Testis (tissue), 3 donors: ENCODE results near the gene ERAP2. TPM values are rescaled to one million over a fixed set of nuclear protein-coding genes. Genes with fewer than 3 reads are reported as not detected.

ENCODE experiments used
- DNase-seq: peaks from one replicate; pipeline ENCODE4 v3.0.0-alpha.2; 2019
- H3K27ac ChIP-seq, 2 donors: fragments of 200-600 bp; sonication (generic); one replicate each; pipeline ENCODE4 v1.5.1; 2019
- H3K27me3 ChIP-seq: fragments of 200-600 bp; sonication (generic); one replicate; pipeline ENCODE4 v1.5.1; 2019
- H3K36me3 ChIP-seq: fragments of 200-600 bp; sonication (generic); one replicate; pipeline ENCODE4 v1.5.1; 2017; ENCODE audit warnings: low read depth; ENCODE audit errors: missing control alignments
- H3K4me1 ChIP-seq: fragments of 200-600 bp; sonication (generic); one replicate; pipeline ENCODE4 v1.5.1; 2019
- H3K4me3 ChIP-seq, 2 donors: fragments of 200-600 bp; sonication (generic); one replicate each; pipeline ENCODE4 v1.5.1; 2017 to 2019
- H3K9me3 ChIP-seq: fragments of 200-600 bp; sonication (generic); one replicate; pipeline ENCODE4 v1.5.1; 2017
- POLR2A ChIP-seq: fragments of 450-650 bp; IDR thresholded peaks from one replicate; pipeline ENCODE4 v1.6.1; 2017; ENCODE audit warnings: antibody characterized with exemption, mild to moderate bottlenecking, moderate library complexity
- WGBS, 2 donors: methylation state at CpG; one replicate each; pipeline ENCODE4 v1.1.5; 2018; 5-methylcytosine and 5-hydroxymethylcytosine counted together
- intact Hi-C: fragments of 100-400 bp; cut with DNase I; formaldehyde crosslinking; loops from one replicate; pipeline ENCODE4 v1.15.1; 2023; ENCODE audit warnings: low total_unique reads
- polyA plus RNA-seq: library from polyadenylated mRNA; stranded (reverse); fragments of 350-450 nt; fragmentation: Illumina TruSeq; extraction: RNeasy Lipid Tissue Mini Kit (QIAGEN cat#74804); gene quantifications from one replicate; pipeline ENCODE4 v1.2.3, GENCODE V29; 2014; ENCODE audit warnings: low read depth, low replicate concordance; ENCODE audit not compliant: insufficient read depth
- total RNA-seq, 2 donors: library from RNA; depleted of rRNA; stranded (reverse); fragments of >200 nt; gene quantifications; one replicate each; pipeline ENCODE4 v1.2.3, GENCODE V29; 2016
- TF ChIP-seq, protein P1 (sequence below), 3 experiments: fragments of 450-650 bp in 2 of 3; fragments of 200-600 bp in 1 of 3; sonication (generic) in 1 of 3; IDR thresholded peaks; one replicate each; pipeline ENCODE4 v1.5.1; 2016 to 2019; ENCODE audit warnings: antibody characterized with exemption in 3 of 3, mild to moderate bottlenecking in 2 of 3, moderate library complexity in 1 of 3

The ERAP2 gene
- total and polyA plus RNA-seq, 3 donors from 2014 or later = 4.0 to 5.6 (median 4.4) TPM

DNA sequence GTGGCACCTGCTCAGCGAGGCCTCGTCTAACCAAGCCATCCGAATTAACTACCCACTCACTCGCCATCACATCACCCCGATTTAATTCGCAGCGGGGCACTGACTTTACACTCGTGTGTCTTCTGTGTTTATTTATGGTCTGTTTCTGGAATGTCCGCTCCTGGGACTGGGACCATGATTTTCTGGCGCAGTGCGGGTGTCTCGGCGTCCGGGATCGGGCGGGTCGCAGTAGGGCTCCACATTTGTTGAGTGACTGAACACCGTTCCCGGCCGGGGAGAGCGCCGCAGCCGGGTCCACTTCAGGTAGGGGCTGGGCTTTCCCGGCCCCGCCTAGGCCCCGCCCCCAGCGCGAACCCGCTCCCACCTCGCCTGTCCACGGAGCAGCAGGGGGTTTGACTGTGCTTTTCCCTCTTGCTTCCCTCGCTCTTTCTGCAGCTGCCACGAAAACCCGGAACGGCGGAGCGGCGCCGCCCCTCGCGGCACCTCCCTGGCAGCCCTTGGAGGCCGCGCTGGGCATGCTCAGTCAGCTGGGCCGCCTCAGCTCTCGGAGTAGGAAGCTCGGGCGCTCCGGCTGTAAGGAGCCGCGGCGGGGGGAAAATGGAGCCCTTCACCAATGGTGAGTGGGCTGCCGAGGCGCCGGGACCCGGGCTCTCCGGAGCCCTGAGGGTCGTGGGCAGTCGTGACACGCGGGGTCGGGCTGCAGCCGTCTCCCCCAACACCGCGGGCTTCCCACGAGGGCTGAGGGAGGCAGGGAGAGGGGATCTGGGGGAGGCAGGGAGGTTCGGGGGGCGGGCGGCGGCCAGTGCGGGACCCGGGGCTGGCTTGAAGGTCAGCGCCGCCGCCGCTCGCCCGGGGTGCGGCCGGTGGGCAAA is 59.5 kb downstream of the ERAP2 start, which contains the start of gene LNPEP:
LNPEP (plus strand) TSS at position 522 of the 872 bp plus-strand sequence; CDS start at position 598, 76 bp downstream.
- 0 to 1% methylated on average over 34 to 71 of the region's 79 CpGs for WGBS, 2 donors
- DNase-seq = peak; percentile 97
- intact Hi-C loops = no loop called here
- Histone ChIP-seq H3K4me1 (peaks cover 16% of the 10 kb centered on the region), H3K4me3 (peak within 1 kb of the TSS; percentile 87 to 96), H3K36me3 (no peaks in the 10 kb centered on the region), H3K27ac (peak within 1 kb of the TSS; percentile 87 to 94), H3K27me3 (no peaks in the 10 kb centered on the region), H3K9me3 (no peaks in the 10 kb centered on the region)
- TF ChIP-seq POLR2A = no peak
- TF ChIP-seq, protein P1, sequence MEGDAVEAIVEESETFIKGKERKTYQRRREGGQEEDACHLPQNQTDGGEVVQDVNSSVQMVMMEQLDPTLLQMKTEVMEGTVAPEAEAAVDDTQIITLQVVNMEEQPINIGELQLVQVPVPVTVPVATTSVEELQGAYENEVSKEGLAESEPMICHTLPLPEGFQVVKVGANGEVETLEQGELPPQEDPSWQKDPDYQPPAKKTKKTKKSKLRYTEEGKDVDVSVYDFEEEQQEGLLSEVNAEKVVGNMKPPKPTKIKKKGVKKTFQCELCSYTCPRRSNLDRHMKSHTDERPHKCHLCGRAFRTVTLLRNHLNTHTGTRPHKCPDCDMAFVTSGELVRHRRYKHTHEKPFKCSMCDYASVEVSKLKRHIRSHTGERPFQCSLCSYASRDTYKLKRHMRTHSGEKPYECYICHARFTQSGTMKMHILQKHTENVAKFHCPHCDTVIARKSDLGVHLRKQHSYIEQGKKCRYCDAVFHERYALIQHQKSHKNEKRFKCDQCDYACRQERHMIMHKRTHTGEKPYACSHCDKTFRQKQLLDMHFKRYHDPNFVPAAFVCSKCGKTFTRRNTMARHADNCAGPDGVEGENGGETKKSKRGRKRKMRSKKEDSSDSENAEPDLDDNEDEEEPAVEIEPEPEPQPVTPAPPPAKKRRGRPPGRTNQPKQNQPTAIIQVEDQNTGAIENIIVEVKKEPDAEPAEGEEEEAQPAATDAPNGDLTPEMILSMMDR (IDR thresholded peaks at IDR 0.05) = no peak

DNA sequence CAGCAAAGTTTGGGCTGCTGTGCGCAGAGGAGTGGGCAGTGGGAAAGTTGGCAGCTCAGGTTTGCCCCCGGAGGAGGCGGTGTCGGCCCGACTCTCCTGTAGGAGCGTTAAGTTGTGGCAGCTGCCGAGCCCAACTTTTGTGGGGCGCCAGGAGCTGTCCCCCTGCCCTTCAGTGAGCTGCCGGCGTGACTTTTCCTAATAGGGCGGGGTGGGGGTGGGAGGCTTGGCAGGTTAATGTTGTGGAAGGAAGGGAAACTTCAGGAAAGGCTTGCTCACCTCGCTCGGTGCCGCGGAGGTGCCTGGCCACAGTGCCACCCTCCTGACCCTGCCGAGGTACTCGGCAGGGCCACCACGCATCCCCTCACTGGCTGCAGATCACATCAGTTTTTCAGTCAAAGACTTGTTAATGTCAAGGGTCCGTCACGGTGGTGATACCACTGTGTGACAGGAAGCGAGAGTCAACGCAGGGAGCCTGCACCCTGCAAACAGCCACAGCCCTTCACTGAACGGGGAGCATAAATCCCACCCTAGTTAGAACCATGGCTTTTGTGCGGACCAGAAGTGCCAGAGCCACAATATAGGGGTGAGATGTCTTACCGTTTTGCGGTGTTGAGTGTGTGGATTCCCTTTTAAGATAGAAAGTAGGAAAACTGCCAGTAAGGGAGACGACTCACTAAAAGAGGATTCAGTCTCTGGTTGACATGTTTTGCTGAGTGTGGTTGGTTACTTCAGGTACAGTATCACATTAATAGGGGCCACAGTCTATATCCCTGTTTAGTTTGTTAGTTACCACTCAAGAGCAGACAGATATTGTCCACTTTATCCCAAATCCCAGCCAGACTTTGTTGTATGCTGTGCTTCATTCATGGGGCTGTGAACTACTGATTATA is 60.4 kb downstream of the ERAP2 start:
- no peaks in the 10 kb centered on the region for H3K36me3 ChIP-seq
- peak overlapping the region; percentile 87 to 94 for H3K27ac ChIP-seq
- H3K9me3 ChIP-seq = no peaks in the 10 kb centered on the region
- DNase-seq = peak; percentile 56
- H3K27me3 ChIP-seq = no peaks in the 10 kb centered on the region
- no peak for TF ChIP-seq POLR2A
- TF ChIP-seq, protein P1 (IDR thresholded peaks at IDR 0.05) = no peak
- peaks cover 16% of the 10 kb centered on the region for H3K4me1 ChIP-seq
- WGBS, 2 donors = 0 to 1% methylated on average over 5 to 27 of the region's 27 CpGs
- H3K4me3 ChIP-seq = peak overlapping the region; percentile 87 to 96
- intact Hi-C loops = no loop called here

DNA sequence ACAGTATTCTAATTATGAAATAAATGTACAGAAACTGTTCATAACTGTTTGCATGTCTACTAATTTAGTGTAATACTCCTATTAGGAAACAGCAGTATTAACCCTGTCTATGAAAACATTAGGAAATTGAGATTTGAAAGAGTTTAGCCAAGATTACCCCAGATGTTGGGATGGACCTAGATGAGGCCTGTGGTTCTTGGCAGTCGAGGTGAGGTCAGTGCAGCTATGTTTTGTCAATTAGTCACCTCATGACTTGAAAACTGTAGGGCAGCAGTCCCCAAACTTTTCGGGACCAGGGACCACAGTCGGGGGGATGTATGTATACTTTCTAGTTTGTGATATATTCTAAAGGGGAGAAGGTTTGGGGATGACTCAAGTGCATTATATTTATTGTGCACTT is 64.3 kb downstream of the ERAP2 start:
- H3K27me3 ChIP-seq = no peaks in the 10 kb centered on the region
- TF ChIP-seq, protein P1 (IDR thresholded peaks at IDR 0.05) = no peak
- TF ChIP-seq POLR2A = no peak
- no peak overlapping the region for H3K27ac ChIP-seq
- H3K4me3 ChIP-seq = no peak overlapping the region
- DNase-seq = no peak
- intact Hi-C loops = no loop called here
- no peaks in the 10 kb centered on the region for H3K9me3 ChIP-seq
- H3K36me3 ChIP-seq = no peaks in the 10 kb centered on the region
- H3K4me1 ChIP-seq = peaks cover 8% of the 10 kb centered on the region
- 91 to 95% methylated on average over 3 of the region's 3 CpGs for WGBS, 2 donors

DNA sequence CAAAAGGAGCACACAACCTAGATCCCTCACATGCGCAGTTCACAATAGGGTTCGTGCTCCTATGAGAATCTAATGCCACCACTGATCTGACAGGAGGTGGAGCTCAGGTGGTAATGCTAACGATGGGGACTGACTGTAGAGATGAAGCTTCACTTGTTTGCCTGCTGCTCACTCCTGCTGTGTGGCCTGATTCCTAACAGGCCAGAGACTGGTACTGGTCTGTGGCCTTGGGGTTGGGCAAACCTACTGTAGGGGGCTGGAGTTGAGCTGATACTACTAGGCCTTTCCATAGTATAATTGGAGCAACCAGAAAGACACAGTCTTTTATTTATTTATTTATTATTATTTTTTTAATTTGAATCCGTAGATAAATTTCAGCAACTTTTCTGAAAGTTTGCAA is 64.8 kb downstream of the ERAP2 start:
- intact Hi-C loops = no loop called here
- Histone ChIP-seq H3K4me3 (no peak overlapping the region), H3K27ac (no peak overlapping the region), H3K9me3 (no peaks in the 10 kb centered on the region), H3K36me3 (no peaks in the 10 kb centered on the region), H3K27me3 (no peaks in the 10 kb centered on the region), H3K4me1 (peaks cover 8% of the 10 kb centered on the region)
- no peak for TF ChIP-seq POLR2A
- TF ChIP-seq, protein P1 (IDR thresholded peaks at IDR 0.05) = no peak
- no peak for DNase-seq
- WGBS, 2 donors = 80% methylated on average over 4 of the region's 4 CpGs
